HEK293 (cell line): ENCODE results near the gene MED15.

Experiments used
- EGR2 ChIP-seq: fragments of 450-650 bp; formaldehyde crosslinking; IDR thresholded peaks from 2 replicates; pipeline ENCODE4 v1.5.1; 2016; ENCODE audit warnings: low read depth, missing biosample characterization, missing genetic modification characterization
- GLI2 ChIP-seq: fragments of 450-650 bp; formaldehyde crosslinking; IDR thresholded peaks from 2 replicates; pipeline ENCODE4; 2017; ENCODE audit warnings: missing biosample characterization, missing genetic modification characterization, low read depth, borderline replicate concordance
- GLIS1 ChIP-seq: fragments of 450-650 bp; formaldehyde crosslinking; IDR thresholded peaks from 2 replicates; pipeline ENCODE4 v1.5.1; 2016; ENCODE audit warnings: missing biosample characterization, missing genetic modification characterization
- HOXA7 ChIP-seq: sonication (generic); formaldehyde crosslinking; IDR thresholded peaks from 2 replicates; pipeline ENCODE4 v1.8.1; 2022; ENCODE audit warnings: missing genetic modification reagents, borderline replicate concordance
- PBX3 ChIP-seq: sonication (generic); formaldehyde crosslinking; IDR thresholded peaks from 2 replicates; pipeline ENCODE4 v1.8.1; 2022; ENCODE audit warnings: mild to moderate bottlenecking, moderate library complexity, missing genetic modification reagents
- ZBTB17 ChIP-seq: fragments of 450-650 bp; formaldehyde crosslinking; IDR thresholded peaks from 2 replicates; pipeline ENCODE4 v1.5.1; 2016; ENCODE audit warnings: missing biosample characterization, missing genetic modification characterization
- ZBTB44 ChIP-seq: fragments of 450-650 bp; IDR thresholded peaks from 2 replicates; pipeline ENCODE4 v1.5.1; 2018; ENCODE audit warnings: missing biosample characterization, mild to moderate bottlenecking, missing genetic modification characterization
- ZEB2 ChIP-seq: fragments of 450-650 bp; formaldehyde crosslinking; IDR thresholded peaks from 2 replicates; pipeline ENCODE4 v1.5.1; 2016; ENCODE audit warnings: missing biosample characterization, missing genetic modification characterization
- ZFP3 ChIP-seq: fragments of 450-650 bp; formaldehyde crosslinking; IDR thresholded peaks from 2 replicates; pipeline ENCODE4 v1.5.1; 2016; ENCODE audit warnings: low read depth, missing biosample characterization, missing genetic modification characterization
- ZFP41 ChIP-seq: fragments of 450-650 bp; formaldehyde crosslinking; IDR thresholded peaks from 2 replicates; pipeline ENCODE4 v1.5.1; 2016; ENCODE audit warnings: missing biosample characterization, missing genetic modification characterization, borderline replicate concordance
- ZNF132 ChIP-seq: fragments of 450-650 bp; formaldehyde crosslinking; IDR thresholded peaks from 2 replicates; pipeline ENCODE4 v1.5.1; 2017; ENCODE audit warnings: missing biosample characterization, missing genetic modification characterization, borderline replicate concordance
- ZNF133 ChIP-seq: fragments of 450-650 bp; formaldehyde crosslinking; IDR thresholded peaks from 2 replicates; pipeline ENCODE4 v1.5.1; 2016; ENCODE audit warnings: missing biosample characterization, missing genetic modification characterization
- ZNF140 ChIP-seq: fragments of 450-650 bp; formaldehyde crosslinking; IDR thresholded peaks from 2 replicates; pipeline ENCODE4 v1.5.1; 2016; ENCODE audit warnings: missing biosample characterization, missing genetic modification characterization
- ZNF157 ChIP-seq: fragments of 450-650 bp; formaldehyde crosslinking; IDR thresholded peaks from 2 replicates; pipeline ENCODE4 v1.5.1; 2016; ENCODE audit warnings: missing biosample characterization, missing genetic modification characterization
- ZNF174 ChIP-seq: fragments of 450-650 bp; formaldehyde crosslinking; IDR thresholded peaks from 2 replicates; pipeline ENCODE4 v1.5.0; 2017; ENCODE audit warnings: missing biosample characterization, mild to moderate bottlenecking, missing genetic modification characterization
- ZNF2 ChIP-seq: fragments of 450-650 bp; formaldehyde crosslinking; IDR thresholded peaks from 2 replicates; pipeline ENCODE4 v1.5.1; 2016; ENCODE audit warnings: missing biosample characterization, missing genetic modification characterization
- ZNF221 ChIP-seq: fragments of 450-650 bp; formaldehyde crosslinking; IDR thresholded peaks from 2 replicates; pipeline ENCODE4 v1.5.1; 2017; ENCODE audit warnings: missing biosample characterization, missing genetic modification characterization, borderline replicate concordance
- ZNF280D ChIP-seq: fragments of 450-650 bp; formaldehyde crosslinking; IDR thresholded peaks from 2 replicates; pipeline ENCODE4 v1.5.1; 2016; ENCODE audit warnings: missing biosample characterization, missing genetic modification characterization
- ZNF354C ChIP-seq: fragments of 450-650 bp; formaldehyde crosslinking; IDR thresholded peaks from 2 replicates; pipeline ENCODE4 v1.5.1; 2016; ENCODE audit warnings: missing biosample characterization, missing genetic modification characterization, low read depth, borderline replicate concordance
- ZNF449 ChIP-seq: fragments of 450-650 bp; formaldehyde crosslinking; IDR thresholded peaks from 2 replicates; pipeline ENCODE4 v1.5.1; 2017; ENCODE audit warnings: missing biosample characterization, mild to moderate bottlenecking, missing genetic modification characterization, moderate library complexity
- ZNF473 ChIP-seq: fragments of 450-650 bp; formaldehyde crosslinking; IDR thresholded peaks from 2 replicates; pipeline ENCODE4 v1.5.1; 2017; ENCODE audit warnings: missing biosample characterization, missing genetic modification characterization
- ZNF488 ChIP-seq: fragments of 450-650 bp; formaldehyde crosslinking; IDR thresholded peaks from 2 replicates; pipeline ENCODE4 v1.5.1; 2016; ENCODE audit warnings: missing biosample characterization, missing genetic modification characterization
- ZNF530 ChIP-seq: fragments of 450-650 bp; formaldehyde crosslinking; IDR thresholded peaks from 2 replicates; pipeline ENCODE4 v1.5.1; 2016; ENCODE audit warnings: low read depth, missing biosample characterization, missing genetic modification characterization
- ZNF558 ChIP-seq: fragments of 450-650 bp; formaldehyde crosslinking; IDR thresholded peaks from 2 replicates; pipeline ENCODE4 v1.5.1; 2016; ENCODE audit warnings: missing biosample characterization, missing genetic modification characterization
- ZNF580 ChIP-seq: fragments of 450-650 bp; formaldehyde crosslinking; IDR thresholded peaks from 2 replicates; pipeline ENCODE4 v1.5.1; 2016; ENCODE audit warnings: missing biosample characterization, missing genetic modification characterization
- ZNF585B ChIP-seq: fragments of 450-650 bp; formaldehyde crosslinking; IDR thresholded peaks from 2 replicates; pipeline ENCODE4 v1.5.1; 2016; ENCODE audit warnings: missing biosample characterization, missing genetic modification characterization
- ZNF677 ChIP-seq: fragments of 450-650 bp; IDR thresholded peaks from 2 replicates; pipeline ENCODE4 v1.5.0; 2018; ENCODE audit warnings: missing biosample characterization, mild to moderate bottlenecking, missing genetic modification characterization, moderate library complexity
- ZNF692 ChIP-seq: fragments of 450-650 bp; formaldehyde crosslinking; IDR thresholded peaks from 2 replicates; pipeline ENCODE4 v1.5.1; 2016; ENCODE audit warnings: missing biosample characterization, missing genetic modification characterization
- ZNF776 ChIP-seq: fragments of 450-650 bp; formaldehyde crosslinking; IDR thresholded peaks from 2 replicates; pipeline ENCODE4 v1.5.0; 2017; ENCODE audit warnings: missing biosample characterization, missing genetic modification characterization, borderline replicate concordance
- ZNF785 ChIP-seq: fragments of 450-650 bp; formaldehyde crosslinking; IDR thresholded peaks from 2 replicates; pipeline ENCODE4 v1.5.1; 2016; ENCODE audit warnings: missing biosample characterization, missing genetic modification characterization

MED15 gene

GRCh38 chr22:20495861-20496681 is 11.3 kb upstream of the MED15 start (continued):
- no peak for TF ChIP-seq ZBTB44 (tag by site-specific recombination)
- TF ChIP-seq ZNF488 (tag by site-specific recombination) = peak; percentile 60; the same call in 1 of the 2 replicates
- TF ChIP-seq ZNF473 = no peak
- TF ChIP-seq ZFP41 (tag by site-specific recombination) = no peak
- TF ChIP-seq ZNF132 (tag by site-specific recombination) = no peak
- no peak for TF ChIP-seq ZNF174 (tag by site-specific recombination)
- peak; percentile 69; the same call in 1 of the 2 replicates for TF ChIP-seq ZNF280D (tag by site-specific recombination)
- TF ChIP-seq GLI2 = no peak
- TF ChIP-seq ZNF2 = peak; percentile 98
- TF ChIP-seq ZNF558 (tag by site-specific recombination) = 0 out of 2 replicates have a peak, but pooled peaks have one; percentile 42
- no peak; the same call in 1 of the 2 replicates for TF ChIP-seq ZNF776 (tag by site-specific recombination)
- TF ChIP-seq ZNF133 = peak; percentile 69
- no peak for TF ChIP-seq ZNF449 (tag by site-specific recombination)
- no peak for TF ChIP-seq HOXA7 (CRISPR knock-in tag)
- TF ChIP-seq EGR2 (tag by site-specific recombination) = peak; percentile 58
- no peak for TF ChIP-seq ZNF585B (tag by site-specific recombination)
- TF ChIP-seq ZNF692 (tag by site-specific recombination) = peak; percentile 87
- peak; percentile 88 for TF ChIP-seq ZNF580 (tag by site-specific recombination)
- TF ChIP-seq GLIS1 (tag by site-specific recombination) = peak; percentile 95
- TF ChIP-seq ZFP3 (tag by site-specific recombination) = no peak
- no peak; the same call in 1 of the 2 replicates for TF ChIP-seq ZNF530 (tag by site-specific recombination)
- TF ChIP-seq ZBTB17 (tag by site-specific recombination) = peak; percentile 99
- TF ChIP-seq PBX3 (CRISPR knock-in tag) = no peak
- TF ChIP-seq ZNF221 (tag by site-specific recombination) = no peak
- peak; percentile 95 for TF ChIP-seq ZEB2
- TF ChIP-seq ZNF354C = no peak
- TF ChIP-seq ZNF677 (tag by site-specific recombination) = no peak
- no peak for TF ChIP-seq ZNF140 (tag by site-specific recombination)
- peak; percentile 60; the same call in 1 of the 2 replicates for TF ChIP-seq ZNF157 (tag by site-specific recombination)
- peak; percentile 92 for TF ChIP-seq ZNF785 (tag by site-specific recombination)
